T-helper 22 cell (primary cell): ENCODE results near the gene NOC3L.
"Not testable (repeated sequence)": the region's sequence is repeated elsewhere in the genome, so short reads cannot be mapped to it uniquely, and the experiment has no call there.

Source experiments
- DNase-seq: peaks from one replicate; pipeline ENCODE4 v3.0.0-alpha.2; 2020; ENCODE audit warnings: low read depth

The NOC3L gene

GRCh38 chr10:94361171-94361794 lies 1.5 kb downstream of the NOC3L start:
- DNase-seq, result no peak

GRCh38 chr10:94358480-94358879 lies 4.3 kb downstream of the NOC3L start:
- DNase-seq, result no peak

GRCh38 chr10:94357193-94357592 lies 5.5 kb downstream of the NOC3L start:
- no peak for DNase-seq

GRCh38 chr10:94355841-94356240 lies 6.9 kb downstream of the NOC3L start:
- no peak for DNase-seq

- DNase-seq, result no peak
Measured at GRCh38 chr10:94353336-94353735, 9.4 kb downstream of the NOC3L start.

DNA sequence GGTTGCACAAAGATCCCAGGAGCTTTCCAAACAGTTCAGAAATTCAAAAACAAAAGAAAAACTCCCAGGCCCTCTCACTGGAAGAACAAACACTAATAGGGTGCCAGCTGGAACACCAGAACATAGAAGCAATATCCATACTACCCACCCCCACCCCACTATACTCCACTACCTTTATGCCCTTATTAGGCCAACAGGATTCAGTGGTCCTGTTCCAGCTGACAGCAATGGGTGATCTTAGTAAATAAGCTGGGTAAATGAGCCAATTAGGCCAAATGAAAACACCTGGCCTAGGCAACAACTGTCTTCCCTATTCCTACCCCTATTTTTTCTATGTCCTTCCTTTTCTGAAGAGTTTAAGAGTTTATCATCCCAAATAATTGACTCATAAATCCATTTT lies 11.7 kb downstream of the NOC3L start:
- DNase-seq, result no peak

DNA sequence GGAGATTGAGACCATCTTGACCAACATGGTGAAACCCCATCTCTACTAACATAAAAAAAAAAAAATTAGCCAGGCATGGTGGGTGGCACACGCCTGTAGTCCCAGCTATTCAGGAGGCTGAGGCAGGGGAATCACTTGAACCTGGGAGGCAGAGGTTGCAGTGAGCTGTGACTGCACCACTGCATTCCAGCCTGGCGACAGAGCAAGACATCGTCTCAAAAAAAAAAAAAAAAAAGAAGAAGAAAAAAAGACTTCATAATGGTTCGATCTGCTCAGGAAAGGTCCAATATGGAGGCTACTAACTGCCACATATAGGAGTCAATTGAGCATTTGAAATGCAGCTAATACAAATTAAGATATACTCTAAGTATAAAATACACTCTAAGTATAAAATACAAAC lies 12.2 kb downstream of the NOC3L start:
- not testable (repeated sequence) for DNase-seq

DNA sequence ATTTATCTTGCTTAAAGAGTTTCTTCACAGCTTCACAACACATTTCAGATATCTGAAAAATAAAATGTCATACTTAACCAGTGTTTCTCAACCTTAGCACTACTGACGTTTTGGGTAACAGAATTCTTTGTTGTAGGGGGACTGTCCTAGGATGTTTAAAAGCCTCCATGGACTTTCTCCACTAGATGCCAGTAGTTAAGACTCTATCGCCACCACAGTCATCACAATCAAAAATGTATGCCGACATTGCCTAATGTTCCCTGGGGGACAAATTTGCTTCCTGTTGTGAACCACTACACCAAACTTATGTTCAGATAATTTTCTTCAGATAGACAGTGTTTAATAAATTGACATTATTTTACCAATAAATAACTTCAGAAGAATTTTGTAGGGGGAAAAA lies 13.4 kb downstream of the NOC3L start:
- no peak for DNase-seq

- DNase-seq, result no peak
Measured at GRCh38 chr10:94344522-94345122, 18.1 kb downstream of the NOC3L start.

DNA sequence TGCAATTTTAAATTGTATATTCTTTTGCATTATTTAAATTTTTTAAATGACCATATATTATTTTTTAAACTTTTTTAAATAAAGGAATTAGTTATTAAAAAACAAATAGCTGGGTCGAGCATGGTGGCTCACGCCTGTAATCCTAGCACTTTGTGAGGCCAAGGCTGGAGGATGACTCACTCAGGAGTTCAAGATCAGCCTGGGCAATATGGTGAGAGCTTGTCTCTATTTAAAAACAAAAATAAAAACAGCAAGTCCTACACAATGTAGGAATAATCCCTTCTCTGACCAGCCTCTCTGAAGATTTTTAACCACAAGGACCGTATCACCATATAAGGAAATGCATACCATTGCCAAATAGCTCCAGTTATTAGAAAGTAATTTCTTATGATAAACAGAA lies 19.6 kb downstream of the NOC3L start:
- DNase-seq, result no peak

- no peak for DNase-seq
Measured at GRCh38 chr10:94334857-94335256, 27.9 kb downstream of the NOC3L start.

- no peak for DNase-seq
Measured at GRCh38 chr10:94333051-94333450, 29.7 kb downstream of the NOC3L start.

DNA sequence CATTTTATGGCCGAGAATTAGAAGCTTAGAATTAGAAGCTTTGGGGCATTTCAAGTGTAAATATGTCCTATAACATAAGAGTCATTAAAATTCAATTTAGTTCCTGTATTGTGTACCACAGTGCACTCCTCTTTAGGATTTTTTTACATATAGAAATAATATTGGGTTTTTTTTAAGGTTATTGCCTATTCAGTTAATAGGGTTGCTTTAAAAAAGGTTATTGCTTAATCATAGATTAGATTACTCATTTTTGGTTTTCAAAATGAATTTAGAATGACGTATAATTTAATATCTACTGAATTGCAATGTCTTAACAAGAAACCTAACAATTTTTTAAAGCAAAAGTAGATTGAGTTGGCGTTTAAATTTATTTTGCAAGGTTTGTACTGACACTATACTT lies 34.1 kb downstream of the NOC3L start:
- DNase-seq, result no peak

DNA sequence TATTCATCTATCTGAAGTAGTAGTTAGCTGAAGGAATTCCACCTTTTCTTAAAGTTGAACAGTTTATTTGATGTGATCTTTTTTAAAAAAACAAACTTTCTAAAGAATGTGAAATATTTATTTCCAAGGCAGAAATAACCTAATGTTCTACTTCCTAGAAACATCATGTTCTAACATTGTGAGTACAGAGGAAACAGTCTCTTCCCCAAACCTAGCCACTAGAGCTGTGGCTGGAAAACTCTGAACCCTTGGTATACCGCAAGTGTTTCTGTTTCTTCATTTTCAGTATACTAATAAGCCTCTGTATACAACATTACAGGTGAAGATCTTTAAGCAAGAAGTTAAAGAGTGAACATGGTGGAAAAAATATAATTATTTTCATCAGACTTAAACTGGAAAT lies 35.1 kb downstream of the NOC3L start:
- DNase-seq, result no peak

GRCh38 chr10:94324609-94325233 lies 38.0 kb downstream of the NOC3L start:
- no peak for DNase-seq

DNA sequence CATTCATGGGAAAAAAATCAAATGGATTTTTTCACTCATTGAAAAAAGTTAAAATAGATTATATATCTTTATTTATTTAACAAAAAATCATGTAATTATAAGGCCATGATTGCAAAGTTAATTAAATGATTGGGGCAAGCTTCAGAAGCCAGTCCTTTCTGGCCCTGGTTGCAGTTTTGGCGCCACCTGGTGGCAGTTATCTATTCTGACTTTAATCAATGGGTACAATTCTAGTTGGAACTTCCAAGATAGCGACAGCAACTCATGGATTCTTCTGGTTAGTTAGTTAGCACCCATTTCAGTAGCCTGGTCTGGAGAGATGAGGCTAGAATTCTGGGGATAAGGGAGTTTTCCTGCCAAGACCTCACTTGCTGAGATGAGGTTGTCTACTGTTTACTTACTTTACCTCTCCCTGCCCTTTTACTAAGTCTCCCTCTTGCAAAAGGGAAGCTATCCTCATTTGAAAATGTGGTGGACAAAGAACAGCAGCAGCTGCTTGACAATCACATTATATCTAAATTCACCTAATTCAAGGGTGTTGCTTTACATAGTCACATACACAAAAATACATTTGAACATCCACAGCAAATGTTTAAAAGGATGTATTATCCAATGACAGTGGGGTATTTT lies 42.3 kb downstream of the NOC3L start:
- DNase-seq, result no peak

- no peak for DNase-seq
Measured at GRCh38 chr10:94316560-94316959, 46.2 kb downstream of the NOC3L start.

DNA sequence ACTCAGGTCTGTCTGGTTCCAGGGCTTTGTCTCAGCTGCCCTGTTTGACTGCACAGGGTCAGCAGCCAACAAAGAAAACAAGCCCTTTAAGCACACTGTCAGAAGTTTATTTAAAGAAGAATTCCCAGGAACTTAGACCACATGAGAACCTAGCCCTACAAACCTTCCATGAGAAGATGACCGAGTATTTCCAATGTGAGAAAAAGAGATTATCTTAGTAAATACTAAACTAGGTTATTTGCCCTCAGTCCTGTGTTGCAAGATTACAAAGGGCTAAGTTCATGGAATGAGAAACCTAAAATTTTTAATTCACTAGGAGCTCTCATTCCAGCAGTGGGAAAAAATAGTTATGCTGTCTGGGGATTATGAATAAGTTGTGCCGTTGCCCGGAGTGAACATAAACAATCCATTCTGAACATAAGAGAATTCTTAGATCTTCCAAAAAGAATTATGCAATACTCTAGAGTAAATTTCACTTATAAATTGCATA lies 46.7 kb downstream of the NOC3L start:
- DNase-seq, result no peak

GRCh38 chr10:94315024-94315451 lies 47.7 kb downstream of the NOC3L start:
- DNase-seq, result no peak

DNA sequence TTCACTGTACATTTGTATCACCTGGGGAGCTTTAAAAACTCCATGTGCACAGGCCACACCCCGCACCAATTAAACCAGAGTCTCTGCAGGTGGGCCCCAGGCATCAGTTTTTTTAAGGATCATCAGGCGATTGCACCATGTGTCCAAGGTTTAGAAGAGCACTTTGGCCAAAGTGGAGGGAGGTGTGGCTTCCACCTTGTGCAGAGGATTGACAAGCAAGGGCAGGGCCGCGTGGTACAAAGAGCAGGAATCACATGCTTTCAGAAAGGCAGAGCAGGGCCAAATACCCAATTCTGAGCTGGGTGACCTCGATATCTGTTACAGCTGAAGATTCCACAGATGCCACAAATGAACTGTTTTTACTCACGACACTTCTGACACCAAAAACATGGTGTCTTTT lies 52.4 kb downstream of the NOC3L start:
- DNase-seq, result no peak

GRCh38 chr10:94308866-94309265 lies 53.9 kb downstream of the NOC3L start:
- no peak for DNase-seq

DNA sequence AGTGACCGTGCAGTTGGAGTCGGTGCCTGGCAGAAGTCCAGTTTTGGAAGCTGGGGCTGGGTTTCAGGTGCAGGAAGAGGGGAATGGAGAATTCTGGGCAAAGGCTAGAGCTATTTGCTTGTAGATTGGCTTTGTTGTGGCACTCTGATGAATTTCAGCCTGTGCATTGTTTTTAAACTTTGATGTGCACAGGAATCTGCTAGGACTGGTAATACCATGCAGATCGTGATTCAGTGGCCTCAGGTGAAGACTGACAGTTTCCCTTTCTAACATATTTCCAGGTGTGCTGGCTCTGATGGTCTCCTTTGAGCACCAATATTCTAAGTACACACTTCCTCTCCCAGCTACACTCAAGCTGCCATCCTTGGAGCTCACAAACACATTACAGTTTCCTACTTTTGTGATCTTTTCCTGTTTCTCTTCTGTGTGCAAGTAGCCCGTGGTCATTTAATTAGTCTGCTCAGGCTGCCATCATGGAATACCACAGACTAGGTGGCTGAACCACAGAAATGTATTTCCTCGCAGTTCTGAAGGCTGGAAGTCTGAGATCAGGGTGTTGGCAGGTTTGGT lies 55.6 kb downstream of the NOC3L start:
- DNase-seq, result no peak

DNA sequence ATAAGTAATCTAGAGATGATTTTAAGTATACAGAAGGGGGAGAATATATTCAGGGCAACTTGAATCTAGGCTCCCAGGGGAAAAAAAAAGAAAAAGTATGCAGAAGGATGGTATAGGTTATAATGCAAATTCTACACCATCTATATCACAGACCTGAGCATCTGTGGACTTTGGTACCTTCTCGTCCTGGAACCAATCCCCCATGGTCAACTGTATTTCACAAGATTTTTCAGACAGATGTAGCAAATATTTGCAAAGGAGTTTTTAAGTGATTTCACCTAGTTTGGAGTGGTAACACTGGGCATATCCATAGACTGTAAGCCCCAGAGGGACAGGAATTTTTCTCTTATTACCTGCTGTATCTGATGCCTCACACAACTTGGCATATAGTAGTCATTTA lies 58.8 kb downstream of the NOC3L start:
- DNase-seq, result no peak
